ENCODE measurements around the gene LRRC8E. TPM values are rescaled to one million over a fixed set of nuclear protein-coding genes. Genes with fewer than 3 reads are reported as not detected.
A peak's percentile ranks its signal among the peaks of the same experiment; 100 is the strongest.

Gene LRRC8E
- total RNA-seq, 1 donor = 10.5 TPM

GRCh38 chr19:7851623-7852500 lies 36.4 kb upstream of the LRRC8E start:
- H3K9me3 ChIP-seq (ENCODE audit: low read depth, low read length) = no peaks in the 10 kb centered on the region
- TF ChIP-seq CTCF (IDR thresholded peaks at IDR 0.05; ENCODE audit: extremely low read depth, low read depth, low read length) = no peak
- no peaks in the 10 kb centered on the region for H3K79me2 ChIP-seq (ENCODE audit: insufficient read depth, low read length)
- H3K4me3 ChIP-seq (ENCODE audit: insufficient read depth, low read length) = no peak overlapping the region
- DNase-seq (ENCODE audit: insufficient read length, low spot score, missing footprints) = peak; percentile 84
- no peaks in the 10 kb centered on the region for H3K27me3 ChIP-seq (ENCODE audit: insufficient read depth, low read length)
- no peak overlapping the region for H3K4me2 ChIP-seq (ENCODE audit: insufficient read depth, low read length)
- no peaks in the 10 kb centered on the region for H3K4me1 ChIP-seq (ENCODE audit: insufficient read depth, low read length)
- no peaks in the 10 kb centered on the region for H3K36me3 ChIP-seq (ENCODE audit: insufficient read depth, low read length)
- H4K20me1 ChIP-seq (ENCODE audit: insufficient read depth, low read length) = no peaks in the 10 kb centered on the region
- no peak overlapping the region for H3K27ac ChIP-seq (ENCODE audit: low read depth, low read length)
- no peak overlapping the region for H2AFZ ChIP-seq (ENCODE audit: low read length)

GRCh38 chr19:7852851-7853769 lies 35.2 kb upstream of the LRRC8E start:
- Histone ChIP-seq H4K20me1 (ENCODE audit: insufficient read depth, low read length) (no peaks in the 10 kb centered on the region), H3K79me2 (ENCODE audit: insufficient read depth, low read length) (no peaks in the 10 kb centered on the region), H3K9me3 (ENCODE audit: low read depth, low read length) (no peaks in the 10 kb centered on the region), H3K4me3 (ENCODE audit: insufficient read depth, low read length) (no peak overlapping the region), H3K27ac (ENCODE audit: low read depth, low read length) (no peak overlapping the region), H3K4me2 (ENCODE audit: insufficient read depth, low read length) (no peak overlapping the region), H3K4me1 (ENCODE audit: insufficient read depth, low read length) (no peaks in the 10 kb centered on the region), H2AFZ (ENCODE audit: low read length) (no peak overlapping the region), H3K27me3 (ENCODE audit: insufficient read depth, low read length) (no peaks in the 10 kb centered on the region), H3K36me3 (ENCODE audit: insufficient read depth, low read length) (no peaks in the 10 kb centered on the region)
- DNase-seq (ENCODE audit: insufficient read length, low spot score, missing footprints) = peak; percentile 99
- TF ChIP-seq CTCF (IDR thresholded peaks at IDR 0.05; ENCODE audit: extremely low read depth, low read depth, low read length) = peak; percentile 61

DNA sequence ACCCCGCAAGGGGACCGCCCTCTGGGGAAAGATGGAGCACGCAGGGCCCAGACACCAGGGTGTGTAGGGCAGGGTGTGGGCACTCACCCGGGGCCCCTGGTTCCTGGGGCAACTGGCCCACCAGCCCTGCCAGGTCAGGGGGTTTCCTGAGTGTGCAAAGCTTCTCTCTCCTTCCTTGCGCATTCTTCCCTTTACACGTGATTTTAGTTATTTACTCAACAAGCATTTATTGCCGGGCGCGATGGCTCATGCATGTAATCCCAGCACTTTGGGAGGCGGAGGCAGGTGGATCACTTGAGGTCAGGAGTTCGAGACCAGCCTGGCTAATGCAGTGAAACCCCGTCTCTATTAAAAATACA lies 34.6 kb upstream of the LRRC8E start:
- H3K27ac ChIP-seq (ENCODE audit: low read depth, low read length) = no peak overlapping the region
- H3K4me3 ChIP-seq (ENCODE audit: insufficient read depth, low read length) = no peak overlapping the region
- no peak for TF ChIP-seq CTCF (IDR thresholded peaks at IDR 0.05; ENCODE audit: extremely low read depth, low read depth, low read length)
- no peak for DNase-seq (ENCODE audit: insufficient read length, low spot score, missing footprints)
- no peaks in the 10 kb centered on the region for H3K4me1 ChIP-seq (ENCODE audit: insufficient read depth, low read length)
- H3K79me2 ChIP-seq (ENCODE audit: insufficient read depth, low read length) = no peaks in the 10 kb centered on the region
- H3K27me3 ChIP-seq (ENCODE audit: insufficient read depth, low read length) = no peaks in the 10 kb centered on the region
- no peaks in the 10 kb centered on the region for H3K36me3 ChIP-seq (ENCODE audit: insufficient read depth, low read length)
- no peak overlapping the region for H3K4me2 ChIP-seq (ENCODE audit: insufficient read depth, low read length)
- no peaks in the 10 kb centered on the region for H3K9me3 ChIP-seq (ENCODE audit: low read depth, low read length)
- H2AFZ ChIP-seq (ENCODE audit: low read length) = no peak overlapping the region
- no peaks in the 10 kb centered on the region for H4K20me1 ChIP-seq (ENCODE audit: insufficient read depth, low read length)

Measured in osteoblast (primary cell).